Measurements from ENCODE around the gene CTBS.

DNA sequence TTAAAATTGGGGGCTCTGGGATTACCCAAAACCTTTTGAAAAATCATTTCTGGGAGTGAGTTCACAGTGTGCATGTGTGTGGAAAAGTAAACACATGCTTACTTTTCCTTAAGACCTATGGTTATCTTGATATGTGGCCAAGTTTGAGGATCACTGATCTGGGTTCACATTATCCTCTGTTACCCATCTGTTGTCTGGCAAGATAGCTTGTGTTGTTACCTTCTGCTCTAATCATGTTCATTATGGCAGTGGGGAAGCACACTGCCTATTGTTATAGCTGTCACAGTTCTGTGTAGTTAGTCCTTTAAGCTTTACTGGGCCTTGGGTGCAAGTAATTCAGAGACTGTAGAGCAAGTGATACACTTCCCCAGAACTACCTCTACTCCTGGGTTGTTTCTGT is 5.0 kb downstream of the CTBS start:
- TF ChIP-seq, protein P1, sequence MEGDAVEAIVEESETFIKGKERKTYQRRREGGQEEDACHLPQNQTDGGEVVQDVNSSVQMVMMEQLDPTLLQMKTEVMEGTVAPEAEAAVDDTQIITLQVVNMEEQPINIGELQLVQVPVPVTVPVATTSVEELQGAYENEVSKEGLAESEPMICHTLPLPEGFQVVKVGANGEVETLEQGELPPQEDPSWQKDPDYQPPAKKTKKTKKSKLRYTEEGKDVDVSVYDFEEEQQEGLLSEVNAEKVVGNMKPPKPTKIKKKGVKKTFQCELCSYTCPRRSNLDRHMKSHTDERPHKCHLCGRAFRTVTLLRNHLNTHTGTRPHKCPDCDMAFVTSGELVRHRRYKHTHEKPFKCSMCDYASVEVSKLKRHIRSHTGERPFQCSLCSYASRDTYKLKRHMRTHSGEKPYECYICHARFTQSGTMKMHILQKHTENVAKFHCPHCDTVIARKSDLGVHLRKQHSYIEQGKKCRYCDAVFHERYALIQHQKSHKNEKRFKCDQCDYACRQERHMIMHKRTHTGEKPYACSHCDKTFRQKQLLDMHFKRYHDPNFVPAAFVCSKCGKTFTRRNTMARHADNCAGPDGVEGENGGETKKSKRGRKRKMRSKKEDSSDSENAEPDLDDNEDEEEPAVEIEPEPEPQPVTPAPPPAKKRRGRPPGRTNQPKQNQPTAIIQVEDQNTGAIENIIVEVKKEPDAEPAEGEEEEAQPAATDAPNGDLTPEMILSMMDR (IDR thresholded peaks at IDR 0.05; ENCODE audit: low read length): no peak
- no peak for TF ChIP-seq EZH2 (IDR thresholded peaks at IDR 0.05; ENCODE audit: borderline replicate concordance, low read length)

All from OCI-LY1 (cell line).